Neural crest cell (in vitro differentiated cells): Measurements from ENCODE around the gene SMOC2. TPM values are rescaled to one million over a fixed set of nuclear protein-coding genes. Genes with fewer than 3 reads are reported as not detected.

Experiments used
- DNase-seq: peaks from one replicate; pipeline ENCODE4 v3.0.0; 2021; ENCODE audit warnings: low read depth, mixed read lengths, low spot score
- H3K27ac Mint-ChIP-seq: one replicate; pipeline ENCODE4 v1.8.0; 2021; ENCODE audit warnings: mild to moderate bottlenecking, mixed read lengths; ENCODE audit not compliant: unreplicated experiment
- H3K27me3 Mint-ChIP-seq: 2 replicates; pipeline ENCODE4 v1.8.0; 2021; ENCODE audit warnings: low read depth, mild to moderate bottlenecking, mixed read lengths
- H3K36me3 Mint-ChIP-seq: 2 replicates; pipeline ENCODE4 v1.8.0; 2021; ENCODE audit warnings: low read depth, mild to moderate bottlenecking, mixed read lengths
- H3K4me1 Mint-ChIP-seq: 2 replicates; pipeline ENCODE4 v1.8.0; 2021; ENCODE audit warnings: mixed read lengths
- H3K4me3 Mint-ChIP-seq: one replicate; pipeline ENCODE4 v1.8.0; 2021; ENCODE audit warnings: mild to moderate bottlenecking, mixed read lengths
- H3K9me3 Mint-ChIP-seq: 2 replicates; pipeline ENCODE4 v1.8.0; 2021; ENCODE audit warnings: mixed read lengths
- total RNA-seq: library from RNA; stranded (reverse); gene quantifications from 2 replicates; pipeline ENCODE4 v1.2.1, GENCODE V29; 2021
- TF ChIP-seq, protein P1 (sequence below): fragments of 200-600 bp; sonication (generic); conservative IDR thresholded peaks from 2 replicates; pipeline ENCODE4 v1.5.0; 2021; ENCODE audit warnings: antibody characterized with exemption, mild to moderate bottlenecking

Gene SMOC2
- total RNA-seq, 1 donor from 2014 or later = 0.23 TPM

DNA sequence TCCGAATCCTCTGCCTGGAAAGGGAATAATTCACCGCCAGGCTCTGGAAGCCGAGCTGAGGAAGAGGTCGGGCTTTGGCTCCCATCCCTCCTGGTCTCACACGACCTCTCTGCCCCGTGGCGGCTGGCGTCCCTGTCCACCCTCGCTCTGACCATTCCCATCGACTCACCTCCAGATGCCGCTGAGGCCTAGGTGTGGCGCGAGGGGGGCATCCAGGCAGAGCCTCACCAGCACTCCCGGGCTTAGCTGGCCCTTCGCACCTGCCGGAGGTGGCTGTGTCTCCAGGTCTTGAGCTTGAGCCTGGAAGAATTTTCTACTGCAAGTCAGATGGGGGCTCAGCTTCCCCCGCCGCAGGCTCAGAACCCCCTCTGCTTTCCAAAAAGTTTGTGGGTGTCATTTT is 28.5 kb upstream of the SMOC2 start:
- TF ChIP-seq, protein P1, sequence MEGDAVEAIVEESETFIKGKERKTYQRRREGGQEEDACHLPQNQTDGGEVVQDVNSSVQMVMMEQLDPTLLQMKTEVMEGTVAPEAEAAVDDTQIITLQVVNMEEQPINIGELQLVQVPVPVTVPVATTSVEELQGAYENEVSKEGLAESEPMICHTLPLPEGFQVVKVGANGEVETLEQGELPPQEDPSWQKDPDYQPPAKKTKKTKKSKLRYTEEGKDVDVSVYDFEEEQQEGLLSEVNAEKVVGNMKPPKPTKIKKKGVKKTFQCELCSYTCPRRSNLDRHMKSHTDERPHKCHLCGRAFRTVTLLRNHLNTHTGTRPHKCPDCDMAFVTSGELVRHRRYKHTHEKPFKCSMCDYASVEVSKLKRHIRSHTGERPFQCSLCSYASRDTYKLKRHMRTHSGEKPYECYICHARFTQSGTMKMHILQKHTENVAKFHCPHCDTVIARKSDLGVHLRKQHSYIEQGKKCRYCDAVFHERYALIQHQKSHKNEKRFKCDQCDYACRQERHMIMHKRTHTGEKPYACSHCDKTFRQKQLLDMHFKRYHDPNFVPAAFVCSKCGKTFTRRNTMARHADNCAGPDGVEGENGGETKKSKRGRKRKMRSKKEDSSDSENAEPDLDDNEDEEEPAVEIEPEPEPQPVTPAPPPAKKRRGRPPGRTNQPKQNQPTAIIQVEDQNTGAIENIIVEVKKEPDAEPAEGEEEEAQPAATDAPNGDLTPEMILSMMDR = no peak
- Mint-ChIP-seq H3K4me1 (peaks cover 10% of the 10 kb centered on the region), H3K4me3 (no peak overlapping the region), H3K27me3 (no peaks in the 10 kb centered on the region), H3K27ac (no peak overlapping the region), H3K36me3 (no peaks in the 10 kb centered on the region), H3K9me3 (no peaks in the 10 kb centered on the region)
- DNase-seq = no peak

DNA sequence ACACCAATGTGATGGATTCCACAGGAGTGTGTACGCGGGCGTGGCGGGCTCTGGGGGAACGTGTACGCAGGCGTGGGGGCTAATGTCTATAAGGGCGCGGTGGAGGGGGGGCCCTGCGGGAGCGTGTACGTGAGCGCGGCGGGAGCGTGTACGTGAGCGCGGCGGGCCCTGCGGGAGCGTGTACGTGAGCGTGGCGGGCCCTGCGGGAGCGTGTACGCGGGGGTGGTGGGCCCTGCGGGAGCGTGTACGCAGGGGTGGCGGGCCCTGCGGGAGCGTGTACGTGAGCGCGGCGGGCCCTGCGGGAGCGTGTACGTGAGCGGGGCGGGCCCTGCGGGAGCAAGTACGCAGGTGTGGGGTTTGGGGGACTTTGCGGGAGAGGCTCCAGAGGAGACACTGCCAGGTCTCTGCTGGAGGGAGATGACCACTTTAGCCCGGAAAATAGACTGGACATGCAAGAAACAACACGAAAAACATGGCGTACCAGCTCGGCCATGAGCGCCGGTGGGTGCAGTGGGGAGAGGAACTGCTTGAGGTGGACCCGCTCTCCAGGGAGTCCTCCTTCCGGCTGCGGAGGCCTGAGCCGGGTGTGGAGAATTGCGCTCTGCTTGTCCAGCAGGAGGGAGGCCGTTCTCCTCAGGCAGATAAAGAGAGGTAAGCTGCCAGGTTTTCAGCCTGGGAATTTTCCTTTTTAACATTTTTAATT is 27.8 kb upstream of the SMOC2 start:
- Mint-ChIP-seq H3K4me3 (no peak overlapping the region), H3K36me3 (no peaks in the 10 kb centered on the region), H3K4me1 (peaks cover 17% of the 10 kb centered on the region), H3K27me3 (peaks cover 3% of the 10 kb centered on the region), H3K9me3 (no peaks in the 10 kb centered on the region), H3K27ac (no peak overlapping the region)
- no peak for DNase-seq
- TF ChIP-seq, protein P1 = no peak

DNA sequence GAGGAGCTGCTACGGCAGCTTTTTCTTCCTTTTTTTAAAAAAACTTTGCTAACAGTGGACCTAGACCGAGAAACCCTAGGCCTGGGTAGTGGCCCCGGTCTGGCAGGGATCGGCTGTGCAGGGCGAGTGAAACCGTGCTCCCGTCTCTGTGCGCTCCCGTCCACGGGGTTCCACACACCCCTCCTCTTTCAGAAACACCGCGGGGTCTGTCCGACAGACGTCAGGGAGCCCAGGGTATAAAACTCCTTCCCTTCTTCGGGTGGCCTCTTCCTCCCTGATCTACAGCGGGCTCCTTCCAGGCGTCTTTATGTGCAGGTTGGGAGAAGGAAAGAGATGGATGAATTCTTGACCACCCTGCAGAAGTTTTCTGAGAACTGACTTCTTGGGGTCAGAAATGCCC is 27.1 kb upstream of the SMOC2 start:
- Mint-ChIP-seq H3K27ac (no peak overlapping the region), H3K4me1 (peaks cover 20% of the 10 kb centered on the region), H3K36me3 (no peaks in the 10 kb centered on the region), H3K4me3 (no peak overlapping the region), H3K27me3 (peaks cover 3% of the 10 kb centered on the region), H3K9me3 (no peaks in the 10 kb centered on the region)
- DNase-seq = no peak
- TF ChIP-seq, protein P1 = no peak

DNA sequence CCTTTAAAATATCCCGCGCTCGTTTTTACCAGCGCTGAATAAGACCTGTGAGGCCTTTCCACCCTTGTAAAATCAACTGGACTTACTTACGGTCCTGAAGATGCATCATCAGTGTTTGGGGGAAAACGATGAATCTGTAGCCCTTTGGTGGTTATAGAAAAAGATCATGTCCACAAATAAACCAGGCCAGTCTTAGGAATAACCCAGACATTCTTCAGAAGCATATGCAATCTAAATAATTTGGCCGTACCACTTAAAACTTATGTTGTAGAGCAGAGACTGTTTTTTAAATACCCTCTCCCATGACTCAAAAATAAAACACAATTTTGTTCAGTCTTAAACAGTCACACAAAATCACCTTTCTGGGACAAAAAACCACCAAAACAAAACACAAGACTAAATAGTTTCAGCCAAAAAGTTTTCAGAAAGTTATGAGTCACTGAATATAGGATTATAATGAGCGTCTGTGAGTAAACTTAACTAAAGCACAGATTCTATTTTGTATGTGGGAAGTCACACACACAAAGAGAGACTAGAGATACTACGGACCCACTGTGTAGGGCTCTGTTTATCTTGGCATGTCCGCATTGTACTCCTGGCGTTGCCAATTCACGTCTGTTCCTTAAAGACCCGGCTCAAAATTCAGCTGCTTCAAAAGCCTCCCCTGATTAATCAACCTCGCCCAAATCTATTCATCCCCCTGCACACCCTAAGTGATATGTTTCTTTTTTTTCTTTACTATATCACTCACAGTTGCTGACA is 26.5 kb upstream of the SMOC2 start:
- H3K4me1 Mint-ChIP-seq = peaks cover 20% of the 10 kb centered on the region
- TF ChIP-seq, protein P1 = no peak
- H3K27me3 Mint-ChIP-seq = peaks cover 3% of the 10 kb centered on the region
- no peak overlapping the region for H3K4me3 Mint-ChIP-seq
- no peaks in the 10 kb centered on the region for H3K36me3 Mint-ChIP-seq
- no peaks in the 10 kb centered on the region for H3K9me3 Mint-ChIP-seq
- no peak for DNase-seq
- H3K27ac Mint-ChIP-seq = no peak overlapping the region

DNA sequence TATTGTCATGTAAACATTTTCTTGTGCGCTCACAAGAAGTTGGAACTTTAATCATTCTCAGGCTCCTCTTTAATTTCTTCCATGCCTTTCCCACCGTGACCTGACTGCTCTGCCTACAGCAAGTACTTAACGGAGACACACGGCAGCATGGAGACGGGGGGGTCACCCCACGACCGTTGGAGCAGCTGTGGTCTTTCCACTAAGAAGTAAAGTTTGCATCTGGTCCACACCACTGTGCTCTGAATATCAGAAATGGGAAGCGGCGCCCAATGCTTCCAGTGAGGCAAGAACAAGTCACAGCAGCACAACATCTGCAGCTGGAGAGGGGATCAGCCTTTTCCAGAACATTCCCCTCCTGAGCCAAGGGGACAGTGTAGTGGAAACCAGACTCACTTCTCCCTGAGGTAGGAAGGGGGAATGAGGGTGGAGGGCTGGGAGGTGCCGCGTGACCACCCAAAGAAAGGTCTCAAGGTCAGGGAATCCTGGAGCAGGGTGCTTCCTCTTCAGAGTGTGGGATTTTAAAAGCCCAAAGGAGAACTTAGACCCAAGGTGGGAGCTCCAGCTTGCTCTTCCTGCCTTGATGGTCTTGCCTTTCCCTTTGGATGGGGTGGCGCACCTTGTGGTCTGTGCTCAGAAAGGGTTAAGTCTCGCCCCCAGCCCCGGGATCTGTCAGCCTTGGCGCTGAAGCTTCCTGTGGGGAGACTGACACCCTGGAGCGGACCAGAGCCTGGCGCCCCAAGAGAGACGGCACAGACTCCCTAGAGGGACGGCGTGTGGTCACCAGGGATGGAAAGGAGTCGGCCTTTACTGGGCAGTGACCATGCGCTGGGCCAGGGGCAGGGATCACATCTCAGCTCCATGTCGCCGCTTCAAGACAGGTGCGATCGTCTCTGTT is 25.6 kb upstream of the SMOC2 start:
- Mint-ChIP-seq H3K4me3 (no peak overlapping the region), H3K9me3 (no peaks in the 10 kb centered on the region), H3K27me3 (peaks cover 3% of the 10 kb centered on the region), H3K4me1 (peaks cover 20% of the 10 kb centered on the region), H3K27ac (no peak overlapping the region), H3K36me3 (no peaks in the 10 kb centered on the region)
- TF ChIP-seq, protein P1 = no peak
- DNase-seq = no peak
